ENCODE measurements around the gene NPC1.
"Not testable (repeated sequence)": the region's sequence is repeated elsewhere in the genome, so short reads cannot be mapped to it uniquely, and the experiment has no call there.

DNA sequence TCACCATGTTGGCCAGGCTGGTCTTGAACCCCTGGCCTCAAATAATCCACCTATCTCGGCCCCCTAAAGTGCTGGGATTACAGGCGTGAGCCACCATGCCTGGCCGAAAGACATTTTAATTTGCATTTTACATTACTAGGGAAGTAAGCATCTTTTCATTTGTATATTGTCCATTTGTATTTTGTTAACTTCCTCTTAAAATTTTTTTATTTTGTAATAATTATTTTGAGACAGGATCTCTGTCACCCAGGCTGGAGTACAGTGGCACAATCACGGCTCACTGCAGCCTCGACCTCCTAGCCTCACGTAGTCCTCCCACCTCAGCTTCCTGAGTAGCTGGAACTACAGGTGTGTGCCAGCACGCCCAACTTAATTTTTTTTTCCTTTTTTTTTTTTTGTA is 74.1 kb downstream of the NPC1 start:
- TF ChIP-seq POLR2AphosphoS5 (IDR thresholded peaks at IDR 0.05; ENCODE audit: low read depth, low read length); TCF7L2 (IDR thresholded peaks at IDR 0.05; ENCODE audit: low read depth, low read length); SIN3A (IDR thresholded peaks at IDR 0.05; ENCODE audit: borderline replicate concordance, insufficient read depth, low read depth, low read length): not testable (repeated sequence)
- TF ChIP-seq, protein P1, sequence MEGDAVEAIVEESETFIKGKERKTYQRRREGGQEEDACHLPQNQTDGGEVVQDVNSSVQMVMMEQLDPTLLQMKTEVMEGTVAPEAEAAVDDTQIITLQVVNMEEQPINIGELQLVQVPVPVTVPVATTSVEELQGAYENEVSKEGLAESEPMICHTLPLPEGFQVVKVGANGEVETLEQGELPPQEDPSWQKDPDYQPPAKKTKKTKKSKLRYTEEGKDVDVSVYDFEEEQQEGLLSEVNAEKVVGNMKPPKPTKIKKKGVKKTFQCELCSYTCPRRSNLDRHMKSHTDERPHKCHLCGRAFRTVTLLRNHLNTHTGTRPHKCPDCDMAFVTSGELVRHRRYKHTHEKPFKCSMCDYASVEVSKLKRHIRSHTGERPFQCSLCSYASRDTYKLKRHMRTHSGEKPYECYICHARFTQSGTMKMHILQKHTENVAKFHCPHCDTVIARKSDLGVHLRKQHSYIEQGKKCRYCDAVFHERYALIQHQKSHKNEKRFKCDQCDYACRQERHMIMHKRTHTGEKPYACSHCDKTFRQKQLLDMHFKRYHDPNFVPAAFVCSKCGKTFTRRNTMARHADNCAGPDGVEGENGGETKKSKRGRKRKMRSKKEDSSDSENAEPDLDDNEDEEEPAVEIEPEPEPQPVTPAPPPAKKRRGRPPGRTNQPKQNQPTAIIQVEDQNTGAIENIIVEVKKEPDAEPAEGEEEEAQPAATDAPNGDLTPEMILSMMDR (IDR thresholded peaks at IDR 0.05): not testable (repeated sequence)
- TF ChIP-seq, protein P2, sequence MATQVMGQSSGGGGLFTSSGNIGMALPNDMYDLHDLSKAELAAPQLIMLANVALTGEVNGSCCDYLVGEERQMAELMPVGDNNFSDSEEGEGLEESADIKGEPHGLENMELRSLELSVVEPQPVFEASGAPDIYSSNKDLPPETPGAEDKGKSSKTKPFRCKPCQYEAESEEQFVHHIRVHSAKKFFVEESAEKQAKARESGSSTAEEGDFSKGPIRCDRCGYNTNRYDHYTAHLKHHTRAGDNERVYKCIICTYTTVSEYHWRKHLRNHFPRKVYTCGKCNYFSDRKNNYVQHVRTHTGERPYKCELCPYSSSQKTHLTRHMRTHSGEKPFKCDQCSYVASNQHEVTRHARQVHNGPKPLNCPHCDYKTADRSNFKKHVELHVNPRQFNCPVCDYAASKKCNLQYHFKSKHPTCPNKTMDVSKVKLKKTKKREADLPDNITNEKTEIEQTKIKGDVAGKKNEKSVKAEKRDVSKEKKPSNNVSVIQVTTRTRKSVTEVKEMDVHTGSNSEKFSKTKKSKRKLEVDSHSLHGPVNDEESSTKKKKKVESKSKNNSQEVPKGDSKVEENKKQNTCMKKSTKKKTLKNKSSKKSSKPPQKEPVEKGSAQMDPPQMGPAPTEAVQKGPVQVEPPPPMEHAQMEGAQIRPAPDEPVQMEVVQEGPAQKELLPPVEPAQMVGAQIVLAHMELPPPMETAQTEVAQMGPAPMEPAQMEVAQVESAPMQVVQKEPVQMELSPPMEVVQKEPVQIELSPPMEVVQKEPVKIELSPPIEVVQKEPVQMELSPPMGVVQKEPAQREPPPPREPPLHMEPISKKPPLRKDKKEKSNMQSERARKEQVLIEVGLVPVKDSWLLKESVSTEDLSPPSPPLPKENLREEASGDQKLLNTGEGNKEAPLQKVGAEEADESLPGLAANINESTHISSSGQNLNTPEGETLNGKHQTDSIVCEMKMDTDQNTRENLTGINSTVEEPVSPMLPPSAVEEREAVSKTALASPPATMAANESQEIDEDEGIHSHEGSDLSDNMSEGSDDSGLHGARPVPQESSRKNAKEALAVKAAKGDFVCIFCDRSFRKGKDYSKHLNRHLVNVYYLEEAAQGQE (IDR thresholded peaks at IDR 0.05; ENCODE audit: insufficient read depth in 1 of 2, low read depth in 2 of 2, low read length in 1 of 2): not testable (repeated sequence)

Data from Panc1 (cell line).